ENCODE data around the gene CIBAR2.

CIBAR2 gene

DNA sequence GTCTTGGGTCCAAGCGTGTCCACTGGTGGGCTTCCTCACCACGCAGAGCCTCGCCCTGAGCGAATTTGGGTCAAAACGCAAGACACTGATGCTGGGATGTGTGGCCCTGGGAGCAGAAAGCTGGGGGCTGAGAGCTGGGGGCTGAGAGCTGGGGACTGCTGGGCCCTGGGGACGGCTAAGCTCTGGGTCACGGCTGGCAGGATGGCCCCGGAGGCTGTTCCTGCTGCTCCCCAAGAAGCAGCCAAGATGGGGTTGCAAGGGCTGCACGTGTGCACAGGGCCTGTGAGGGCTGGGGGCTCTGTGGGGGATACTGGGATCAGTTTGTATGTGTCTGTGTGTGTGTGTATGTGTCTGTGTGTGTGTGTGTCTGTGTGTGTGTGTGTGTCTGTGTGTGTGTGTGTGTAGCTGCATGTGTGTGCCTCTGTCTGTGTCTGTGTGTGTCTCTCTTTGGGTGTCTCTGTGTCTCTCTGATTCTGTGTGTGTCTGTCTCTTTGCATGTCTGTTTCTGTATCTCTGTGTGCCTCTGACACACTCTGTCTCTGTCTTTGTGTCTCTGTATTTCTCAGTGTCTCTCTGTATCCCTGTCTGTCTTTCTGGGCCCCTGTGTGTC, 38.2 kb upstream of the CIBAR2 start:
- Histone ChIP-seq H3K9me3 (ENCODE audit: insufficient read depth, low read depth, low read length) (no peaks in the 10 kb centered on the region), H3K27me3 (ENCODE audit: insufficient read depth, low read length) (no peaks in the 10 kb centered on the region), H3K4me2 (ENCODE audit: low read length) (no peak overlapping the region), H3K27ac (ENCODE audit: low read depth, low read length) (no peak overlapping the region), H3K4me1 (ENCODE audit: control insufficient read depth in 1 of 2, insufficient read depth in 2 of 2, low read length in 2 of 2) (peaks cover 16% of the 10 kb centered on the region in 2 experiments), H4K12ac (ENCODE audit: low read depth, low read length) (no peak overlapping the region), H3K36me3 (ENCODE audit: control insufficient read depth in 1 of 2, insufficient read depth in 2 of 2, low read length in 2 of 2) (no peaks in the 10 kb centered on the region), H2AK5ac (ENCODE audit: low read length) (no peak overlapping the region), H3K9ac (ENCODE audit: low read length) (no peak overlapping the region), H2BK12ac (ENCODE audit: low read length) (no peak overlapping the region), H3K18ac (ENCODE audit: low read length) (no peak overlapping the region), H2AFZ (ENCODE audit: insufficient read depth, low read length, poor library complexity) (no peak overlapping the region), H3K79me2 (ENCODE audit: control insufficient read depth, insufficient read depth, low read length, poor library complexity) (no peaks in the 10 kb centered on the region), H3K4me3 (ENCODE audit: low read depth, low read length) (no peak overlapping the region), H3K14ac (ENCODE audit: low read length) (no peak overlapping the region), H4K8ac (ENCODE audit: low read depth, low read length) (no peak overlapping the region), H3K4ac (ENCODE audit: low read depth, low read length) (no peak overlapping the region), H4K91ac (ENCODE audit: low read depth, low read length) (no peak overlapping the region), H2BK120ac (ENCODE audit: insufficient read depth, low read length, poor library complexity) (no peak overlapping the region), H2BK5ac (ENCODE audit: low read depth, low read length, poor library complexity) (no peak overlapping the region), H3K79me1 (ENCODE audit: low read length) (peaks cover 3% of the 10 kb centered on the region), H3K23ac (ENCODE audit: low read length) (no peak overlapping the region)
- no CpG with 5 or more reads among the region's 9 CpGs for WGBS (ENCODE audit: extremely low coverage, insufficient coverage, insufficient read length)
- DNase-seq = no peak

DNA sequence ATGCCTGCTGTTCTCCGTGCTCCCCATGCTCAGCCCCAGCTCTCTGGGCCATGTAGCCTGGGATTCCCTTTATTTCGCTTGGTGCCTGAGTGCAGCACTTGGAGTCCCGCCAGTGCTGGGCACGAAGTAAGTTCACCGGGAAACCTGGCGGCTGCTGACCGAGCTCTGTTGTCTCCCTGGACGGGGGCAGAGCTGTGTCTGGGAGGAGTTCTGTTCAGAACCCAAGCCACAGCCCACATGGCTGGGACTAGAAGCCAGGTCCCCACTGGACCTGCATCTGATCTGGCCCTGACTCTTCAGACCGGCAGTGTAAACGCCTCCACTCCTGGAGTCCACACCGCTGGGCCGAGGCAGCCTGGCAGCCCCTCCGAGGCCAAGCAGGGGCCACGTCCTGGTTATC, 37.5 kb upstream of the CIBAR2 start:
- Histone ChIP-seq H3K27ac (ENCODE audit: low read depth, low read length) (no peak overlapping the region), H3K4me2 (ENCODE audit: low read length) (no peak overlapping the region), H2AK5ac (ENCODE audit: low read length) (no peak overlapping the region), H2BK12ac (ENCODE audit: low read length) (no peak overlapping the region), H4K12ac (ENCODE audit: low read depth, low read length) (no peak overlapping the region), H3K9ac (ENCODE audit: low read length) (no peak overlapping the region), H3K4me1 (ENCODE audit: control insufficient read depth in 1 of 2, insufficient read depth in 2 of 2, low read length in 2 of 2) (peaks cover 16 to 19% of the 10 kb centered on the region in 2 experiments), H3K79me2 (ENCODE audit: control insufficient read depth, insufficient read depth, low read length, poor library complexity) (no peaks in the 10 kb centered on the region), H2BK5ac (ENCODE audit: low read depth, low read length, poor library complexity) (no peak overlapping the region), H3K23ac (ENCODE audit: low read length) (no peak overlapping the region), H3K18ac (ENCODE audit: low read length) (no peak overlapping the region), H4K8ac (ENCODE audit: low read depth, low read length) (no peak overlapping the region), H3K4ac (ENCODE audit: low read depth, low read length) (no peak overlapping the region), H3K36me3 (ENCODE audit: control insufficient read depth in 1 of 2, insufficient read depth in 2 of 2, low read length in 2 of 2) (no peaks in the 10 kb centered on the region), H3K9me3 (ENCODE audit: insufficient read depth, low read depth, low read length) (no peaks in the 10 kb centered on the region), H2BK120ac (ENCODE audit: insufficient read depth, low read length, poor library complexity) (no peak overlapping the region), H3K4me3 (ENCODE audit: low read depth, low read length) (no peak overlapping the region), H3K79me1 (ENCODE audit: low read length) (peaks cover 8% of the 10 kb centered on the region), H3K14ac (ENCODE audit: low read length) (no peak overlapping the region), H4K91ac (ENCODE audit: low read depth, low read length) (no peak overlapping the region), H2AFZ (ENCODE audit: insufficient read depth, low read length, poor library complexity) (no peak overlapping the region), H3K27me3 (ENCODE audit: insufficient read depth, low read length) (no peaks in the 10 kb centered on the region)
- WGBS (ENCODE audit: extremely low coverage, insufficient coverage, insufficient read length) = no CpG with 5 or more reads among the region's 14 CpGs
- no peak for DNase-seq

DNA sequence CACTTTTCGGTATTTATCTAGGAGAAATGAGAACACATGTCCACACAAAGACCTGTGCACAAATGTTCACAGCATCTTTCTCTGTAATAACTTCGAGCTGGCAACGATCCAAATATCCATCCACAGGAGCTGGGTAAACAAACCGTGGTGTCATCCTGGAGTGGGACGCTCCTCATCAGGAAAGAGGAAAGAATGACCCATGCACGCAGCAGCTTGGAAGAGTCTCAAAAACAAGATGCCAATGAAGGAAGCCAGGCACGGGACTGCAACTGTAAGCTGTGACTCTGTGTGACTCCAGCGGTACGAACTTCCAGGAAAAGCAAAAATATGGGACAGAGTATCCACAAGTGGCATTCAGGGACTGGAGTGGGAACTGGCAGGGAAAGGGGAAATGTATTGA, 36.7 kb upstream of the CIBAR2 start:
- Histone ChIP-seq H2BK5ac (ENCODE audit: low read depth, low read length, poor library complexity) (no peak overlapping the region), H3K79me1 (ENCODE audit: low read length) (peaks cover 11% of the 10 kb centered on the region), H3K9me3 (ENCODE audit: insufficient read depth, low read depth, low read length) (no peaks in the 10 kb centered on the region), H2AFZ (ENCODE audit: insufficient read depth, low read length, poor library complexity) (no peak overlapping the region), H3K23ac (ENCODE audit: low read length) (no peak overlapping the region), H3K14ac (ENCODE audit: low read length) (no peak overlapping the region), H3K36me3 (ENCODE audit: control insufficient read depth in 1 of 2, insufficient read depth in 2 of 2, low read length in 2 of 2) (no peaks in the 10 kb centered on the region), H3K27me3 (ENCODE audit: insufficient read depth, low read length) (no peaks in the 10 kb centered on the region), H3K4me3 (ENCODE audit: low read depth, low read length) (no peak overlapping the region), H3K4me1 (ENCODE audit: control insufficient read depth in 1 of 2, insufficient read depth in 2 of 2, low read length in 2 of 2) (peaks cover 24 to 28% of the 10 kb centered on the region in 2 experiments), H3K4me2 (ENCODE audit: low read length) (no peak overlapping the region), H4K91ac (ENCODE audit: low read depth, low read length) (no peak overlapping the region), H3K27ac (ENCODE audit: low read depth, low read length) (no peak overlapping the region), H2AK5ac (ENCODE audit: low read length) (no peak overlapping the region), H2BK120ac (ENCODE audit: insufficient read depth, low read length, poor library complexity) (no peak overlapping the region), H4K12ac (ENCODE audit: low read depth, low read length) (no peak overlapping the region), H3K4ac (ENCODE audit: low read depth, low read length) (no peak overlapping the region), H3K9ac (ENCODE audit: low read length) (no peak overlapping the region), H3K18ac (ENCODE audit: low read length) (no peak overlapping the region), H2BK12ac (ENCODE audit: low read length) (no peak overlapping the region), H3K79me2 (ENCODE audit: control insufficient read depth, insufficient read depth, low read length, poor library complexity) (no peaks in the 10 kb centered on the region), H4K8ac (ENCODE audit: low read depth, low read length) (no peak overlapping the region)
- DNase-seq = no peak
- WGBS (ENCODE audit: extremely low coverage, insufficient coverage, insufficient read length) = no CpG with 5 or more reads among the region's 9 CpGs

DNA sequence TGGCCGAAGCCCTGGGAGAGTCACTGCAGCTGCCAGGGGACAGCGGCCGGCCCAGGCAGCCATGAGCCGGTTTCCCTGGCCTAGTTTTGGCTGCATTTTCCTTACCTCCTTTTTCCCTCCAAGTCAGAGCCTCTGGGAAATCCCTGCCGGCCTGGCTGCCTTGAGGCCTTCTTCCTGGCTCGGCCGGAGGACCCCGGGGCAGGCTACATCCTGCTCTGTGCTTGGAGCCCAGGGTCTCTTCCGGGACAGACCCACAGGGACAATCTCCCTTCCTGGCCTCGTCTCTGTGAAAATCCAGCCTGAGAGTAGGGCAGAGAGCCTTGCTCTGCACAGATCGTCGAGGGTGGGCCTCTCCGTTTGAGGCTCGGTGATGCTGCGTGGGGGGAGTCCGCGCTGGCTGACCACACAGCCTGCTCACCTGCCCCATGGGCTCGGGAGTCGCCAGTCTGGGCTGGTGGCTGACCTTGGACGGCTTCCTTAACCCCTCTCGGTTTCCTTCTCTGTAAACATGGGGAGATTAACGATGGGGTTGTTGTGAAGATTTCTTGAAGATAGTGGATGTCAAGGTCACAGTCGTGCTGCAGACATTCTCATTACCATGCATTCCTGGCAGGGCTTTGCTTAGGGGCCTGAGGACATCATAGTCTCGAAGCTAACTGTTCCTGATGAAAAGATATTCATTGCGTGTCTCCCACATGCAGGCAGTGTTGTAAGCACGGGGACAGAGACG, 34.8 kb upstream of the CIBAR2 start:
- Histone ChIP-seq H3K4ac (ENCODE audit: low read depth, low read length) (no peak overlapping the region), H4K91ac (ENCODE audit: low read depth, low read length) (no peak overlapping the region), H3K4me1 (ENCODE audit: control insufficient read depth in 1 of 2, insufficient read depth in 2 of 2, low read length in 2 of 2) (peaks cover 24 to 25% of the 10 kb centered on the region in 2 experiments), H3K79me1 (ENCODE audit: low read length) (peaks cover 11% of the 10 kb centered on the region), H2BK12ac (ENCODE audit: low read length) (peak overlapping the region; percentile 16), H4K12ac (ENCODE audit: low read depth, low read length) (no peak overlapping the region), H3K27ac (ENCODE audit: low read depth, low read length) (no peak overlapping the region), H3K4me3 (ENCODE audit: low read depth, low read length) (no peak overlapping the region), H2AFZ (ENCODE audit: insufficient read depth, low read length, poor library complexity) (no peak overlapping the region), H2AK5ac (ENCODE audit: low read length) (no peak overlapping the region), H3K36me3 (ENCODE audit: control insufficient read depth in 1 of 2, insufficient read depth in 2 of 2, low read length in 2 of 2) (no peaks in the 10 kb centered on the region), H3K27me3 (ENCODE audit: insufficient read depth, low read length) (no peaks in the 10 kb centered on the region), H2BK120ac (ENCODE audit: insufficient read depth, low read length, poor library complexity) (no peak overlapping the region), H3K9me3 (ENCODE audit: insufficient read depth, low read depth, low read length) (no peaks in the 10 kb centered on the region), H3K14ac (ENCODE audit: low read length) (no peak overlapping the region), H3K18ac (ENCODE audit: low read length) (no peak overlapping the region), H3K23ac (ENCODE audit: low read length) (no peak overlapping the region), H3K9ac (ENCODE audit: low read length) (no peak overlapping the region), H4K8ac (ENCODE audit: low read depth, low read length) (no peak overlapping the region), H3K79me2 (ENCODE audit: control insufficient read depth, insufficient read depth, low read length, poor library complexity) (no peaks in the 10 kb centered on the region), H3K4me2 (ENCODE audit: low read length) (no peak overlapping the region), H2BK5ac (ENCODE audit: low read depth, low read length, poor library complexity) (no peak overlapping the region)
- WGBS (ENCODE audit: extremely low coverage, insufficient coverage, insufficient read length) = no CpG with 5 or more reads among the region's 27 CpGs
- peak; percentile 74 to 84 for DNase-seq

Data from trophoblast cell (in vitro differentiated cells and primary cell).